Measurements from ENCODE around the gene RPP25L. TPM values are rescaled to one million over a fixed set of nuclear protein-coding genes. Genes with fewer than 3 reads are reported as not detected.

Gene RPP25L
- 37.8 to 40.9 TPM (median 38.8 TPM) in 5 replicates for total RNA-seq (2022; extraction: Qiagen RNA extraction)

GRCh38 chr9:34611811-34612787, at the start of gene RPP25L:
RPP25L (minus strand) TSS chr9:34612097; CDS start chr9:34611296, 801 bp downstream.

DNA sequence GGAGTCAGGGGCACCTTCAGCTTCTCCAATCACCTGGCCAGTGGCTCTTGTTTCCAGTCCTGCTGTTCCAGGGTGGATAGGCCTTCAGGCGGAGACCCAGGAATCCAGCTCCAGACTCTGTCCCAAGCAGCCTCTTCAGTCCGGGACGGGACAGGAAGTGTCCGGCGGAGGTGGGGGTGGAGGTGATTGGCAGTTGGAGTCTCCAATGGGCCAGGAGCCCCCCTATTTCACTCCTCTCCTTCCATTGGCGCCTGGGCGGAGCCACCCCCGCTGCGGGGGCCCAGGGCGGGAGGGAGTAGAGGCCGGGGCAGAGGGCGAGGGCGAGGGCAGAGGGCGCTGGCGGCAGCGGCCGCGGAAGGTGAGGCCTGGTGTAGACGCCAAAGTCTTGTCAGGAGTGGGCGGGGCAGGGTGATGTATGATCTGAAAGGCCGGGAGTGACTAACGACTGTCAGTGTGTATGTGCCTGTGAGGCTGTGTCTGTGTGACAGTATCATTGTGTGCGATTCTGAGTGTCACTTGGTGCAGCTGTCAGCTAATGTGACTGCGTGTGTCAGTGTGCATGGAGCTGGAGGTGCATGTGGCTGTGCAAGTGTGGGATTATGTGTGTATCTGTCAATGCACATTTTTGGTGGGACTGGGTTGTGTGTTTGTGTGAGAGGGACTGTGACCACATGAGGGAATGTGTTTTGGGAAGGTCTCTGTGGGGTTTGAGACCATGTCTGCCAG, 40.1 kb upstream of the RPP25L start, which contains the start of gene IL11RA:
Gene IL11RA, plus strand, starts transcription at position 310 of the 726 bp plus-strand sequence. CDS start 3,033 bp downstream, outside the sequence.

GRCh38 chr9:34646211-34647083, 34.5 kb upstream of the RPP25L start, which contains the start of gene GALT:
GALT (plus strand) TSS chr9:34646675; CDS start chr9:34646705, 30 bp downstream.

DNA sequence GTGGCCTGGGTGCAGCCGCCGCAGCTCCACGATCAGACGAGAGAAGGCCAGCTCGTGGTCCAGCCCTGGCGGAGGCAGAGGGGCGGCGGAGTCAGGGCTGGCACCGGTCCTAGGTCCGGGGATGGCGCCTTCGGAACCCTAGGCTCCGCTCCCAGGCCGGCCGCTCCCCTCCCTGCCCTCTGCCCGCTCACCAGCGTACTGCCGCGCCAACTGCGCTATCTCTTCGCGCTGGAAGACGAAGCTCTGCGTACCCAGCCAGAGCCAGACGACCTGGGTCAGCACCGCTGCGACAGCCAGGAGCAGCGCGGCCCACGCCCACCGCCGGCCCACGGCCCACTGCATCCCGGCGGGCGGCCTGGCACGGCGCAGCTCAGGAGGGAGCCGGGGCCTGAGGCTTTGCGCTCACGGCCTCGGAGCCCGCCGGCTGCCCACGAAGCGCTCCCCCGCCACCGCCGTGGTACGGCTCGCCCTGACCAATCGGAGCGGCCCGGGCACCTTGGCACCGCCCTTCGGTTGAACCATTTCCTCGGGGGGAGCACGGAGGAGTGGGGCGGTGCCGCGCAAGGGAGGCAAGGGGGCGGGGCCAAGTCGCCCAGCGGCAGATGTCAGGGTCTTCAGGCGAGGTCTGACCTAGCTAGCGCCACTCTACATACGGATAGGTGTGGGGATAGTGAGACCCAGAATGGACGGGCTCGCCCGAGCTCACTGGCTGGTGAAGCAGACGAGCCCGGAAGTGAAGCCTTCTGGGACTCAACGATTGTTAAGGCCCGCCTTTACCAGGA, 25.6 kb upstream of the RPP25L start, which contains the start of gene SIGMAR1:
Gene SIGMAR1, minus strand, starts transcription at position 432 of the 782 bp plus-strand sequence. Its CDS starts 90 bp downstream, at position 342.

DNA sequence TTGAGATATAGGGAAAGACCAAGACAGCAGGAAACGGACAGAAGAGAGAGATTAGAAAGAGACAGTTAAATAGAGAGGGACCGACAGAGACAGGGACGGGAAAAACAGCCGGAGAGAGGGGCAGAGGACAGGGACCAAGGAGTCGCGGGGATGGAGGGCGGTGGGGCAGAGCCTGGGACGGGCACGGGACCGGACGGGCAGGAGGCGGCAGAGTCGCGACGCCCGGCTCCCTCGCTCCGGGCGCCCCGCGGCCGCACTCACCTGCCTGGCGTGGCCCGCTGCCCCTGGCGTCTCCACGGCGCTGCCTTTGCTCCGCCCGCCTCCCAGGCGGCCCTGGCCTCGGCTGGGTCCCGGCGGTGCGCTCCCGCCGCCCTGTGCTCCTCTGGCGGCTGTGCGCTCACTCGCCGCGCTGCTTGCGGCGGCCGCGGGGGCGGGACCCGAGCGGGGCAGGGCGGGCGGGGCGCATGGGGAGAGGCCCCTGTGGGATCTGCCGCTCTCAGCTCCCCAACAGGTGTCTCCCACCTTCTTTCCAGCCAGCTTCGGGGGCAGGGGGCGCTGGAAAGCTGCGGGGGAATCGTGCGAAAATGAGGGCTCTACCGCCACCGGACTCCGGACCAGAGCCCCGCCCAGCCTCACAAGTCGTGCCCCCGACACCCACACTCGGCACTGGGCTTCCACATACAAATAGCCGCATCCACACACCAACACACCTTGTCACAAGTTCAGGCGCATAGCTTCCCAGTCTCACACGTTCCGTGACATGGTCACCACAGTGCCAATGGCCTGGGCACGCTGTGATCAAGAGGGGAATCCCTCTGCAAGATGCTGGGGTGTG, 17.0 kb upstream of the RPP25L start, which contains the start of gene ARID3C:
Gene ARID3C, minus strand, starts transcription at position 411 of the 835 bp plus-strand sequence. CDS start 1,052 bp downstream, outside the sequence.

GRCh38 chr9:34620061-34620994, 8.4 kb upstream of the RPP25L start, which contains the start of gene DCTN3:
DCTN3 (minus strand) TSS chr9:34620495; CDS start chr9:34620464, 31 bp downstream.

DNA sequence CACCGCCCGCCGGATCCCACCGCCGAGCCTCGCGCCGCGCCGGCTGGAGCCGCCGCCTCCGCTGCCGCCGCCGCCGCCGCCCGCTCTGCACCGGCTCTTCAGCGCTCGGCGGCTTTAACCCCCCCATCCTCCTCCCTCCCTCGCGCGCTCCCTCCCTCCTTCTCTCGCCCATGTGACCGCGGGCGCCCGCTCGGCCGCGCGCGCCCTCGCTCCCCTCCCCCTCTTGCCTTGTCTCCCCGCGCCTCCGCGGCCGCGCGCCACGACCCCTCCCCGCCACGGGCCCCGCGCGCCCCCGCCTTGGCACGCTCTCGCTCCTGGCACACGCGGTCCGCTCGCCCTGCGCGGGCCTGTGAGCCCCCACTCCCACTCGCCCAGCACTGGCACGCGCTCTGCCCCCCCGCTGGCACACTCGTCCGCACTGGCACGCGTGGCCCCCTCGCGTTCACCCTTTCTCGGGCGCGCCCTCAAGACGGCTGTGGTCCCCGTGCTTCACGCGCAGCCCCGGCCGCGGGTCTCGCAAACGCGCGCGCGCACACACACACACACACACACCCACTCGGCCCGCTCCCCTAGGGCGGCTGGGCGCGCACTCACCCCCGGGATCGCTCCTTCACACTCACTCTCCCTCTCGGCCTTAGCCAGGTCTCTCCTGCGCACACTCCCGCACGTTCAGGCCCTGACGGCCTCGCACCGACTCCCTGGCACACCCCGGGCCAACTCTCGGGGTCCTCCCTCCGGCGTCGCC, 22.1 kb downstream of the RPP25L start, which contains the start of gene CNTFR:
Gene CNTFR, minus strand, starts transcription at position 89 of the 745 bp plus-strand sequence. CDS start 20,743 bp downstream, outside the sequence.

Other genes starting within 250 kb of the RPP25L start
- gene MYORG, start 235.2 kb downstream of the RPP25L start, total RNA-seq (2022; extraction: Qiagen RNA extraction) = 5.1 to 8.1 TPM (median 7.2 TPM) in 5 replicates
- 13.7 to 18.5 TPM (median 16.5 TPM) in 5 replicates for gene FAM219A, start 153.5 kb downstream of the RPP25L start, total RNA-seq (2022; extraction: Qiagen RNA extraction)
- 0.19 to 0.64 TPM (median 0.32 TPM) in 5 replicates for gene DNAI1, start 153.3 kb downstream of the RPP25L start, total RNA-seq (2022; extraction: Qiagen RNA extraction)
- gene ENHO, start 89.1 kb downstream of the RPP25L start, total RNA-seq (2022; extraction: Qiagen RNA extraction) = 1.3 to 2.4 TPM (median 1.8 TPM) in 5 replicates
- gene CNTFR, start 22.4 kb downstream of the RPP25L start, total RNA-seq (2022; extraction: Qiagen RNA extraction) = 0.07 to 0.16 TPM (median 0.14 TPM) in 5 replicates
- 90.4 to 103 TPM (median 97.7 TPM) in 5 replicates for gene DCTN3, start 8.4 kb upstream of the RPP25L start, total RNA-seq (2022; extraction: Qiagen RNA extraction)
- 0.17 to 0.25 TPM (median 0.20 TPM) in 5 replicates for gene ARID3C, start 17.0 kb upstream of the RPP25L start, total RNA-seq (2022; extraction: Qiagen RNA extraction)
- gene SIGMAR1, start 25.7 kb upstream of the RPP25L start, total RNA-seq (2022; extraction: Qiagen RNA extraction) = 158 to 203 TPM (median 197 TPM) in 5 replicates
- gene GALT, start 34.6 kb upstream of the RPP25L start, total RNA-seq (2022; extraction: Qiagen RNA extraction) = 13.6 to 17.3 TPM (median 16.5 TPM) in 5 replicates
- 3.7 to 6.9 TPM (median 5.3 TPM) in 5 replicates for gene IL11RA, start 40.1 kb upstream of the RPP25L start, total RNA-seq (2022; extraction: Qiagen RNA extraction)
- 0.13 TPM in 2 of 5 replicates, not detected in the others for gene CCL27, start 50.6 kb upstream of the RPP25L start, total RNA-seq (2022; extraction: Qiagen RNA extraction)
- gene CCL19, start 79.2 kb upstream of the RPP25L start, total RNA-seq (2022; extraction: Qiagen RNA extraction) = not detected in 5 replicates
- not detected in 5 replicates for gene CCL21, start 98.0 kb upstream of the RPP25L start, total RNA-seq (2022; extraction: Qiagen RNA extraction)

All from A549 treated with dexamethasone at 1 μM for 4 hours (cell line).